Colonic mucosa (tissue), 4 donors: ENCODE measurements around the gene LYSMD1. TPM values are rescaled to one million over a fixed set of nuclear protein-coding genes. Genes with fewer than 3 reads are reported as not detected.

ENCODE experiments used
- DNase-seq: peaks from one replicate; pipeline ENCODE4 v3.0.0-alpha.2; 2020
- H3K27ac ChIP-seq: fragments of 200-600 bp; one replicate; pipeline ENCODE4 v1.8.0; 2021
- H3K27me3 ChIP-seq: fragments of 200-600 bp; one replicate; pipeline ENCODE4 v1.8.0; 2021
- H3K36me3 ChIP-seq: fragments of 200-600 bp; one replicate; pipeline ENCODE4 v1.8.0; 2021
- H3K4me1 ChIP-seq: fragments of 200-600 bp; one replicate; pipeline ENCODE4 v1.8.0; 2021; ENCODE audit warnings: mild to moderate bottlenecking
- H3K4me3 ChIP-seq: fragments of 200-600 bp; one replicate; pipeline ENCODE4 v1.8.0; 2021
- H3K9ac ChIP-seq, 2 donors: one replicate each; pipeline ENCODE4 v1.7.0; 2013; ENCODE audit warnings: control low read depth in 2 of 2, low read depth in 2 of 2, low read length in 2 of 2
- H3K9me3 ChIP-seq: fragments of 200-600 bp; one replicate; pipeline ENCODE4 v1.8.0; 2021
- CTCF ChIP-seq: fragments of 200-600 bp; IDR thresholded peaks from one replicate; pipeline ENCODE4 v1.8.0; 2022; ENCODE audit warnings: antibody characterized with exemption, mild to moderate bottlenecking
- intact Hi-C: fragments of 100-400 bp; cut with DNase I; formaldehyde crosslinking; loops from one replicate; pipeline ENCODE4 v1.14.1; 2022
- total RNA-seq, 2 donors: library from RNA; stranded (reverse); fragmentation: NEBNext Ultra II Directional in 1 of 2; extraction: Animal tissue kit (Norgen Biotek cat#: 25700) in 1 of 2; gene quantifications; one replicate each; pipeline ENCODE4 v1.2.1, GENCODE V29; 2021
- donor health status: healthy.
- donor health status: DM: no; HTN: no; CAD: no.
- donor health status: DM: no; HTN: no; CAD: no.

LYSMD1 gene
- total RNA-seq, 2 donors from 2014 or later = 6.8 to 7.2 TPM

DNA sequence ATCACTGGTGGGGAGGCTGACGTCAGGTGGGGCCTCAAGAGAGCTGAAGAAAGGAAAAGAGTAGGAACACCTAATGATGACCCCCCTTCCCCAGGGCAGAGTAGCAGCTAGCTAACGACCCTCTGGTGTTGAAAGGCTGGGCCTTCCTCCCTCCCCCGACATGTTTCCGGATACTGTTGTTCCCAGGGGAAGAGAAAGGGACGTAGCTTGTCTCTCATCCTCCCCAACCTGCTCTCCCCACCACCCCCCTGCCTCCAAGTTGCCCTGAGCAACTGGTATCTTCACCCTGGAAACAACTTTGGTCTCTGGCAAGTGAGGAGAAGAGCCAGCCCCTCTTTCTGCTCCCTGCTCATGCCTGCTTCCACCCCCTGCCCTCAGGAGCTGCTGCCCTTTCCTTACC lies 21.7 kb downstream of the LYSMD1 start:
- Histone ChIP-seq H3K9ac (no peak overlapping the region), H3K9me3 (no peaks in the 10 kb centered on the region), H3K27me3 (no peaks in the 10 kb centered on the region), H3K4me1 (no peaks in the 10 kb centered on the region), H3K27ac (no peak overlapping the region), H3K36me3 (no peaks in the 10 kb centered on the region), H3K4me3 (no peak overlapping the region)
- intact Hi-C loops = no loop called here
- no peak for DNase-seq
- no peak for TF ChIP-seq CTCF

- H3K36me3 ChIP-seq = no peaks in the 10 kb centered on the region
- H3K27me3 ChIP-seq = no peaks in the 10 kb centered on the region
- H3K4me1 ChIP-seq = no peaks in the 10 kb centered on the region
- H3K9ac ChIP-seq = no peak overlapping the region
- intact Hi-C loops = no loop called here
- no peak for TF ChIP-seq CTCF
- H3K4me3 ChIP-seq = no peak overlapping the region
- DNase-seq = no peak
- no peak overlapping the region for H3K27ac ChIP-seq
- no peaks in the 10 kb centered on the region for H3K9me3 ChIP-seq
Observed at GRCh38 chr1:151143057-151143435, 22.7 kb downstream of the LYSMD1 start.

GRCh38 chr1:151142411-151143056 lies 23.2 kb downstream of the LYSMD1 start:
- H3K9me3 ChIP-seq = no peaks in the 10 kb centered on the region
- H3K27ac ChIP-seq = no peak overlapping the region
- intact Hi-C loops = no loop called here
- H3K9ac ChIP-seq = no peak overlapping the region
- no peak for TF ChIP-seq CTCF
- no peaks in the 10 kb centered on the region for H3K36me3 ChIP-seq
- DNase-seq = no peak
- no peaks in the 10 kb centered on the region for H3K27me3 ChIP-seq
- no peak overlapping the region for H3K4me3 ChIP-seq
- no peaks in the 10 kb centered on the region for H3K4me1 ChIP-seq

DNA sequence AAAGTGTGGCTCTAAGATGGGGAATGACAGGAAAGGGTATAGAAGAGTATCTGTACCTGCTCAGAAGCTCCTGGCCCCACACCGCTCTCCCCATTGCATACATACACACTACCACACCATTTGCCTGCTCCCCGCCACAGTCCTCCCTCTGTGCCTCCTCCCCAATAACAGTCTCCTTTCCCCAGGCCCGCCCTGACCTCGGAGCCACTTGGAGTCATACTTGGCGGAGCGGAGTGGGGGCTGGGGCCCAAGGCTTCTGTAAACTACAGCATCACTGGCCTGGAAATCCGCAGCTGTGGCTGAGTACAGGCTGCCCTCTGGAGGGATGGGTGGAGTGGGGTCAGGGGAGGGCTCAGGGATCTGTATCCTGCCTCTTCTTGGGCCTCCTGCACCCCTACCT lies 27.9 kb downstream of the LYSMD1 start:
- TF ChIP-seq CTCF = no peak
- Histone ChIP-seq H3K36me3 (no peaks in the 10 kb centered on the region), H3K9ac (no peak overlapping the region), H3K4me3 (no peak overlapping the region), H3K27ac (no peak overlapping the region), H3K4me1 (no peaks in the 10 kb centered on the region), H3K27me3 (peaks cover 2% of the 10 kb centered on the region), H3K9me3 (no peaks in the 10 kb centered on the region)
- intact Hi-C loops = no loop called here
- no peak for DNase-seq

GRCh38 chr1:151135433-151136385 lies 30.0 kb downstream of the LYSMD1 start:
- Histone ChIP-seq H3K9me3 (no peaks in the 10 kb centered on the region), H3K27me3 (peaks cover 8% of the 10 kb centered on the region), H3K27ac (no peak overlapping the region), H3K9ac (no peak overlapping the region), H3K4me3 (no peak overlapping the region), H3K4me1 (no peaks in the 10 kb centered on the region), H3K36me3 (no peaks in the 10 kb centered on the region)
- no peak for TF ChIP-seq CTCF
- no peak for DNase-seq
- intact Hi-C loops = no loop called here
